Peyer's patch (tissue), 4 donors: ENCODE data around the gene RSPH9.

Source experiments
- POLR2A ChIP-seq, 2 donors: fragments of 450-650 bp; IDR thresholded peaks; one replicate each; pipeline ENCODE4 v1.5.1; 2017; ENCODE audit warnings: antibody characterized with exemption in 2 of 2, mild to moderate bottlenecking in 2 of 2, moderate library complexity in 2 of 2
- TF ChIP-seq, protein P1 (sequence below), 6 experiments: fragments of 450-650 bp in 4 of 6; fragments of 200-600 bp in 2 of 6; sonication (generic) in 1 of 6; IDR thresholded peaks; one replicate each; pipeline ENCODE4 v1.5.1; 2017 to 2019; ENCODE audit warnings: antibody characterized with exemption in 6 of 6, mild to moderate bottlenecking in 3 of 6, moderate library complexity in 1 of 6

GRCh38 chr6:43677759-43678158 is 32.9 kb downstream of the RSPH9 start:
- TF ChIP-seq, protein P1, sequence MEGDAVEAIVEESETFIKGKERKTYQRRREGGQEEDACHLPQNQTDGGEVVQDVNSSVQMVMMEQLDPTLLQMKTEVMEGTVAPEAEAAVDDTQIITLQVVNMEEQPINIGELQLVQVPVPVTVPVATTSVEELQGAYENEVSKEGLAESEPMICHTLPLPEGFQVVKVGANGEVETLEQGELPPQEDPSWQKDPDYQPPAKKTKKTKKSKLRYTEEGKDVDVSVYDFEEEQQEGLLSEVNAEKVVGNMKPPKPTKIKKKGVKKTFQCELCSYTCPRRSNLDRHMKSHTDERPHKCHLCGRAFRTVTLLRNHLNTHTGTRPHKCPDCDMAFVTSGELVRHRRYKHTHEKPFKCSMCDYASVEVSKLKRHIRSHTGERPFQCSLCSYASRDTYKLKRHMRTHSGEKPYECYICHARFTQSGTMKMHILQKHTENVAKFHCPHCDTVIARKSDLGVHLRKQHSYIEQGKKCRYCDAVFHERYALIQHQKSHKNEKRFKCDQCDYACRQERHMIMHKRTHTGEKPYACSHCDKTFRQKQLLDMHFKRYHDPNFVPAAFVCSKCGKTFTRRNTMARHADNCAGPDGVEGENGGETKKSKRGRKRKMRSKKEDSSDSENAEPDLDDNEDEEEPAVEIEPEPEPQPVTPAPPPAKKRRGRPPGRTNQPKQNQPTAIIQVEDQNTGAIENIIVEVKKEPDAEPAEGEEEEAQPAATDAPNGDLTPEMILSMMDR (IDR thresholded peaks at IDR 0.05): no peak
- no peak for TF ChIP-seq POLR2A (IDR thresholded peaks at IDR 0.05)
